Erythroblast (primary cell): ENCODE measurements around the gene PAX8.
A peak's percentile ranks its signal among the peaks of the same experiment; 100 is the strongest.

Experiments used
- DNase-seq, 2 experiments: peaks; one replicate each; lab custom pipeline; 2025; lab: John Stamatoyannopoulos, UW
- GATA1 ChIP-seq: IDR thresholded peaks from 2 replicates; pipeline ENCODE4 v1.6.1; 2011; ENCODE audit warnings: low read depth, mild to moderate bottlenecking, control low read depth, low read length, moderate library complexity
- POLR2A ChIP-seq: IDR thresholded peaks from 2 replicates; pipeline ENCODE4 v1.6.1; 2011; ENCODE audit warnings: mild to moderate bottlenecking, low read length

Gene PAX8

GRCh38 chr2:113198048-113198789 is 80.5 kb downstream of the PAX8 start:
- DNase-seq: no peak
- TF ChIP-seq POLR2A (no peak), GATA1 (no peak)

GRCh38 chr2:113197347-113198047 is 81.2 kb downstream of the PAX8 start:
- TF ChIP-seq POLR2A (no peak), GATA1 (no peak)
- no peak for DNase-seq

GRCh38 chr2:113196839-113197238 is 81.9 kb downstream of the PAX8 start:
- no peak for DNase-seq
- TF ChIP-seq GATA1 (no peak), POLR2A (no peak)

- no peak for DNase-seq
- TF ChIP-seq POLR2A (no peak), GATA1 (no peak)
Measured at GRCh38 chr2:113195923-113196501, 82.7 kb downstream of the PAX8 start.

GRCh38 chr2:113192459-113193100 is 86.1 kb downstream of the PAX8 start:
- peak in 1 of 2 experiments; percentile 3 for DNase-seq
- TF ChIP-seq GATA1 (no peak), POLR2A (no peak)

GRCh38 chr2:113190871-113191270 is 87.8 kb downstream of the PAX8 start:
- DNase-seq: no peak
- TF ChIP-seq POLR2A (no peak), GATA1 (no peak)

GRCh38 chr2:113187771-113188170 is 91.0 kb downstream of the PAX8 start:
- TF ChIP-seq POLR2A (no peak), GATA1 (no peak)
- DNase-seq: no peak

- no peak for DNase-seq
- no peak for TF ChIP-seq GATA1
- no peak for TF ChIP-seq POLR2A
Measured at GRCh38 chr2:113186433-113186796, 92.3 kb downstream of the PAX8 start.

- no peak for DNase-seq
- no peak for TF ChIP-seq POLR2A
- TF ChIP-seq GATA1: no peak
Measured at GRCh38 chr2:113185664-113186432, 92.9 kb downstream of the PAX8 start.

GRCh38 chr2:113184531-113185230 is 94.0 kb downstream of the PAX8 start:
- DNase-seq: no peak
- TF ChIP-seq POLR2A (no peak), GATA1 (no peak)

GRCh38 chr2:113183703-113184102 is 95.0 kb downstream of the PAX8 start:
- DNase-seq: peak in 1 of 2 experiments; percentile 6
- no peak for TF ChIP-seq GATA1
- TF ChIP-seq POLR2A: no peak

- TF ChIP-seq POLR2A (no peak), GATA1 (no peak)
Measured at GRCh38 chr2:113183264-113183663, 95.5 kb downstream of the PAX8 start.

More at GRCh38 chr2:113183264-113183663, 95.5 kb downstream of the PAX8 start:
- DNase-seq: no peak
